Stimulated activated memory B cell treated with anti-CD40 and anti-IgM and Interleukin-4, amounts not matched to agents 10 μg/mL and 1 μg/mL and 100 μg/mL, for 72 hours (primary cell): ENCODE results near the gene CEND1.

Experiments used
- ATAC-seq: fragments of 150-1000 bp; cut with Tn5 transposase; 2 replicates; pipeline ENCODE4 v1.10.0; 2021
- H3K27ac Mint-ChIP-seq: one replicate; pipeline ENCODE4 v1.8.0; 2022; ENCODE audit warnings: mild to moderate bottlenecking, mixed read lengths
- H3K27me3 Mint-ChIP-seq: one replicate; pipeline ENCODE4 v1.8.0; 2022; ENCODE audit warnings: mixed read lengths
- H3K36me3 Mint-ChIP-seq: one replicate; pipeline ENCODE4 v1.8.0; 2022; ENCODE audit warnings: mixed read lengths
- H3K4me1 Mint-ChIP-seq: one replicate; pipeline ENCODE4 v1.8.0; 2022; ENCODE audit warnings: mixed read lengths
- H3K4me3 Mint-ChIP-seq: one replicate; pipeline ENCODE4 v1.8.0; 2022; ENCODE audit warnings: mild to moderate bottlenecking, moderate library complexity, mixed read lengths
- H3K9me3 Mint-ChIP-seq: one replicate; pipeline ENCODE4 v1.8.0; 2022; ENCODE audit warnings: mixed read lengths

The CEND1 gene

GRCh38 chr11:821512-822371 lies 31.9 kb upstream of the CEND1 start:
- H3K36me3 Mint-ChIP-seq = peaks cover 11% of the 10 kb centered on the region
- peak overlapping the region; percentile 27 for H3K27ac Mint-ChIP-seq
- H3K9me3 Mint-ChIP-seq = no peaks in the 10 kb centered on the region
- ATAC-seq = no peak
- H3K4me1 Mint-ChIP-seq = peaks cover 36% of the 10 kb centered on the region
- H3K27me3 Mint-ChIP-seq = no peaks in the 10 kb centered on the region
- peak overlapping the region; percentile 85 for H3K4me3 Mint-ChIP-seq

GRCh38 chr11:820655-821511 lies 31.0 kb upstream of the CEND1 start:
- ATAC-seq = no peak
- Mint-ChIP-seq H3K27me3 (no peaks in the 10 kb centered on the region), H3K27ac (peak overlapping the region; percentile 85), H3K36me3 (peaks cover 11% of the 10 kb centered on the region), H3K9me3 (no peaks in the 10 kb centered on the region), H3K4me1 (peaks cover 32% of the 10 kb centered on the region), H3K4me3 (peak overlapping the region; percentile 85)

- peaks cover 32% of the 10 kb centered on the region for H3K4me1 Mint-ChIP-seq
- H3K4me3 Mint-ChIP-seq = peak overlapping the region; percentile 85
- peak overlapping the region; percentile 85 for H3K27ac Mint-ChIP-seq
- H3K9me3 Mint-ChIP-seq = no peaks in the 10 kb centered on the region
- ATAC-seq = peak; percentile 90
- no peaks in the 10 kb centered on the region for H3K27me3 Mint-ChIP-seq
- peaks cover 6% of the 10 kb centered on the region for H3K36me3 Mint-ChIP-seq
These were observed 30.2 kb upstream of the CEND1 start for GRCh38 chr11:819943-820649.

DNA sequence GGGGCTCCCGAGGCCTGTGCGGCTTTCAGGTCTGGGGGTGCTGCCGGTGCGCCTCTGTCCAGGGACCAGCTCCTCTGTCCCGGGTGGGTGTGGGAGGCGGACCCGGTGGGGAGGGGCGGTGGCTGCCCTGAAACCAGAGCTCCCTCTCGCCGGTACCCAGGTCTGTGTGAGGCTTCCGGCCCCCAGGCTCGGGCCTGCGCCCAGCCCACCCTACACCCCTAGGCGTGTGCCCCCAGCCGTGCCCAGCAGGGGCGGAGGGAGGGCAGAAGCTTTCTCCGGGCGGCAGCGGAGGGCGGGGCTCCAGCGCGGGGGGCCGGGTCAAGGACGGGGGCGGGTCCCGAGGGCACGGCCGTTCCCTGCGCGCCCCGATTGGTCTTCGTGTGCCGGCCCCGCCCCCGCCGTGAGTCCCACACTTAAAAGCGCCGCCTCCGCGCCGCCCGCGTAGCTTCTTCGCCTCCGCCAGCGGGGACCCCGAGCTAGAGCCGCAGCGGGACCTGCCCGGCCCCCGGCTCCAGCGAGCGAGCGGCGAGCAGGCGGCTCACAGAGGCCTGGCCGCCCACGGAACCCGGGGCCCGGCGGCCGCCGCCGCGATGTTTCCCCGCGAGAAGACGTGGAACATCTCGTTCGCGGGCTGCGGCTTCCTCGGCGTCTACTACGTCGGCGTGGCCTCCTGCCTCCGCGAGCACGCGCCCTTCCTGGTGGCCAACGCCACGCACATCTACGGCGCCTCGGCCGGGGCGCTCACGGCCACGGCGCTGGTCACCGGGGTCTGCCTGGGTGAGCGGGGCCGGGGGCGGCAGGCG lies 29.4 kb upstream of the CEND1 start:
- no peaks in the 10 kb centered on the region for H3K36me3 Mint-ChIP-seq
- H3K4me1 Mint-ChIP-seq = peaks cover 32% of the 10 kb centered on the region

DNA sequence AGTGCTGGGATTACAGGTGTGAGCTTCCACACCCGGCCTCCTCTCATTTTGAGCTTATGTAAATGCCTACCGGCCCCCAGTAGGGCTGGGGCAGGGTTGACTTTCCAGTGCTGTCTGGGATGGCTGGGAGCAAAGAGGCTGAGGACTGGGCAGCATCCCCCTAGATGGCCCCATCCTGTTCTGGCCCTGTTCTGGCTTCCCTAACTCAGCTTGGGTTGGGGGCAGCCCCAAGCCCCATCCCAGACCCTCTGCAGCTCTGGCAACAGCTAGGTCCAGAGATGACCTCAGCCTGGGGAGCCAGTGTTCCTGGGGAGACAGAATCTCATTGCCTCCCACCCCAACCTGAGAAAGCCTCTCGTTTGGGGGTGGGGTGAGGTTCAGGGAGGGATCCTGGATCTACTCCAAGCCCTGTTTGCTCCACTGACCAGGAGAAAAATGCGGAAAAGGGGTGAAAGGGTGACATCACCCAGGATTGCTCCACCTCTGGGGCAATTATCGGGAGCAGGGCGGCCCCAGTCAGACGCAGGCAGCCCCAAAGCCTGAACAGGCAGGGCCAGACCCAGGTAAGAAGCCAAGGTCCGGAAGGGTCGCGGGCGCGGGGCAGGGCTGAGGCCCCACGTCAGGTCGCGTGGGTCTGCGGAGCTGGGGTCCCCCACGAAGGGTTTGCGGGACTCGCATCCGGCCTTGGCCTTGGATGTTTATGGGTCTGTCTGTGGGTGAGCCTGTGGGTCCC lies 28.7 kb upstream of the CEND1 start, which contains the start of gene PNPLA2:
TSS of gene PNPLA2 (plus strand) at position 519 of the 733 bp plus-strand sequence. CDS start 805 bp downstream, outside the sequence.
- Mint-ChIP-seq H3K4me1 (peaks cover 32% of the 10 kb centered on the region), H3K36me3 (peaks cover 6% of the 10 kb centered on the region), H3K9me3 (no peaks in the 10 kb centered on the region), H3K27me3 (no peaks in the 10 kb centered on the region), H3K27ac (peak within 1 kb of the TSS; percentile 85), H3K4me3 (peak within 1 kb of the TSS; percentile 85)
- peak; percentile 0 for ATAC-seq

More for the DNA sequence above, 29.4 kb upstream of the CEND1 start:
- Mint-ChIP-seq H3K4me3 (peak overlapping the region; percentile 85), H3K27ac (peak overlapping the region; percentile 85), H3K27me3 (no peaks in the 10 kb centered on the region), H3K9me3 (no peaks in the 10 kb centered on the region)
- peak; percentile 86 for ATAC-seq

- no peaks in the 10 kb centered on the region for H3K27me3 Mint-ChIP-seq
- peaks cover 24% of the 10 kb centered on the region for H3K36me3 Mint-ChIP-seq
- no peak overlapping the region for H3K4me3 Mint-ChIP-seq
- H3K4me1 Mint-ChIP-seq = peaks cover 34% of the 10 kb centered on the region
- ATAC-seq = no peak
- no peak overlapping the region for H3K27ac Mint-ChIP-seq
- no peaks in the 10 kb centered on the region for H3K9me3 Mint-ChIP-seq
These were observed 26.5 kb upstream of the CEND1 start for GRCh38 chr11:816433-816779.

- Mint-ChIP-seq H3K27ac (no peak overlapping the region), H3K4me3 (no peak overlapping the region), H3K27me3 (no peaks in the 10 kb centered on the region), H3K36me3 (peaks cover 29% of the 10 kb centered on the region), H3K4me1 (peaks cover 34% of the 10 kb centered on the region), H3K9me3 (no peaks in the 10 kb centered on the region)
- ATAC-seq = no peak
These were observed 26.0 kb upstream of the CEND1 start for GRCh38 chr11:815675-816432.

DNA sequence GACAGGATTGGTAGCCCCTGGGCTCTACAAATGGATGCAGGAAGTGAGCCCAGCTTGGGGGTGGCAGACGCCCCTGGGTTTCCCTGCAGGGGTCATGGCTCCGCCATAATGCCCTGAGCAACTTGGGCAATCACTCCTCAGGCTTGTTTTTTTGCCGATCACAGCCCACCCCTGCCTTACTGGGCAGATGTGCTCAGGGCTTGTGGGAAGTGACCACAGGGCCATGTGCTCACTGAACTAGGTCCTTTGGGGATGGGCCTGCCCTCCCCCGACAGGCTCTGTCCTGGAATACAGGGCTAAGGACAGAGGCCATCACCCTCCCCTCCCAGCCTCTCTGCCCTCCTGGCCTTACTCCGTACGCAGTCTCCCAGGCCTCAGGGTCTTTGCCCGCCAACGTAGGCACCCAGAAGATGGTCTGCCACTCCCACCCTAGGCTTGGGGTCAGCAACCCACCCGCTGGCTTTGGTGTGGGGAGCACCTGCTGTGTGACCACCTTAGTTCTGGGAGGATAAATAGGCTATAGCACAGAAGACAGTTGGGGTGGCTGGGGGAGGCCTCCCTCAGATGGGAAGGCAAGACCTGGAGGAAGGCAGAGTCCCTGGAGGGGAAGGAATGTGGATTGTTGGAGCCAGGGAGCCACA lies 23.7 kb upstream of the CEND1 start:
- Mint-ChIP-seq H3K36me3 (peaks cover 33% of the 10 kb centered on the region), H3K4me3 (no peak overlapping the region), H3K9me3 (no peaks in the 10 kb centered on the region), H3K27ac (no peak overlapping the region), H3K27me3 (no peaks in the 10 kb centered on the region), H3K4me1 (peaks cover 36% of the 10 kb centered on the region)
- no peak for ATAC-seq

GRCh38 chr11:813072-813455 lies 23.2 kb upstream of the CEND1 start:
- H3K36me3 Mint-ChIP-seq = peaks cover 33% of the 10 kb centered on the region
- ATAC-seq = no peak
- peaks cover 37% of the 10 kb centered on the region for H3K4me1 Mint-ChIP-seq
- H3K27ac Mint-ChIP-seq = no peak overlapping the region
- no peaks in the 10 kb centered on the region for H3K27me3 Mint-ChIP-seq
- H3K4me3 Mint-ChIP-seq = no peak overlapping the region
- no peaks in the 10 kb centered on the region for H3K9me3 Mint-ChIP-seq

GRCh38 chr11:812390-812789 lies 22.5 kb upstream of the CEND1 start:
- Mint-ChIP-seq H3K36me3 (peaks cover 33% of the 10 kb centered on the region), H3K27me3 (no peaks in the 10 kb centered on the region), H3K4me1 (peaks cover 42% of the 10 kb centered on the region), H3K9me3 (no peaks in the 10 kb centered on the region), H3K27ac (peak overlapping the region; percentile 98), H3K4me3 (no peak overlapping the region)
- no peak for ATAC-seq

- peaks cover 33% of the 10 kb centered on the region for H3K36me3 Mint-ChIP-seq
- peak overlapping the region; percentile 85 for H3K4me3 Mint-ChIP-seq
These were observed 21.8 kb upstream of the CEND1 start for GRCh38 chr11:811446-812245.

DNA sequence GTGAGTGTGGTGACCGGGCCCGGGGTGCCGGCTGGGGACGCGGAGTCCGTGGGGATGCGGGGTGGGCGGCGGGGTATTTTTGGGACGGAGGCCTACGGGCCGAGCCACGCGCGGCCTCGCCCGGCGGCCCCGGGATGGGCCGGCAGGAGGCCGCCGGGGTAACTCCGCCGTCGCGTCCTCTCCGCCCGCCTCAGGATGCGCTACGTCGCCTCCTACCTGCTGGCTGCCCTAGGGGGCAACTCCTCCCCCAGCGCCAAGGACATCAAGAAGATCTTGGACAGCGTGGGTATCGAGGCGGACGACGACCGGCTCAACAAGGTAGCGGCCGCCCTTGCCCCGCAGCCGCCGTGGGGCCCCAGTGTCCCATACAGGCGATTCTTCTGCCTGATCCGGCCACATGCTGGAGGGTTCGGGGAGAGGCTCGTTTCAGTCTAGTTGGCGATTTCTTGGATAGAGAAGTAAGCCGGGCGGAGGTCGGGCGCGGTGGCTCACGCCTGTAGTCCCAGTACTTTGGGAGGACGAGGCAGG lies 20.2 kb upstream of the CEND1 start:
- peaks cover 42% of the 10 kb centered on the region for H3K4me1 Mint-ChIP-seq
- no peaks in the 10 kb centered on the region for H3K9me3 Mint-ChIP-seq
- H3K4me3 Mint-ChIP-seq = peak overlapping the region; percentile 85
- ATAC-seq = peak; percentile 11
- peaks cover 33% of the 10 kb centered on the region for H3K36me3 Mint-ChIP-seq
- H3K27ac Mint-ChIP-seq = peak overlapping the region; percentile 98
- H3K27me3 Mint-ChIP-seq = no peaks in the 10 kb centered on the region

More at GRCh38 chr11:811446-812245, 21.8 kb upstream of the CEND1 start:
- Mint-ChIP-seq H3K9me3 (no peaks in the 10 kb centered on the region), H3K4me1 (peaks cover 42% of the 10 kb centered on the region), H3K27me3 (no peaks in the 10 kb centered on the region), H3K27ac (peak overlapping the region; percentile 98)
- ATAC-seq = no peak
